NCI-H2107 treated with DMSO at 0.1 percent for 48 hours (cell line): Measurements from ENCODE around the gene SIVA1.
"Not testable (repeated sequence)": the region's sequence is repeated elsewhere in the genome, so short reads cannot be mapped to it uniquely, and the experiment has no call there.

Experiments used
- DNase-seq: peaks from one replicate; lab custom pipeline; 2025; ENCODE audit not compliant: unreplicated experiment; lab: John Stamatoyannopoulos, UW

Gene SIVA1

DNA sequence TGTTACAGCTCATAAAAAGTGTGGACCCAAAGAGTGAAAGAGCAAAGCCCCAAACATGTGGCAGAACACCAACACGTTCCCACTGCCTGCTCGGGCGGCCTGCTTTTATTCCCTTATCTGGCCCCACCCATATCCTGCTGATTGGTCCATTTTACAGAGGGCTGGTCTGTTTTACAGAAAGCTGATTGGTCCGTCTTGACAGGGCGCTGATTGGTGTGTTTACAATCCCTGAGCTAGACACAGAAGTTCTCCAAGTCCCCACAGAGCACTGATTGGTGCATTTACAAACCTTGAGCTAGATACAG, 2.2 kb upstream of the SIVA1 start:
- DNase-seq: not testable (repeated sequence)

DNA sequence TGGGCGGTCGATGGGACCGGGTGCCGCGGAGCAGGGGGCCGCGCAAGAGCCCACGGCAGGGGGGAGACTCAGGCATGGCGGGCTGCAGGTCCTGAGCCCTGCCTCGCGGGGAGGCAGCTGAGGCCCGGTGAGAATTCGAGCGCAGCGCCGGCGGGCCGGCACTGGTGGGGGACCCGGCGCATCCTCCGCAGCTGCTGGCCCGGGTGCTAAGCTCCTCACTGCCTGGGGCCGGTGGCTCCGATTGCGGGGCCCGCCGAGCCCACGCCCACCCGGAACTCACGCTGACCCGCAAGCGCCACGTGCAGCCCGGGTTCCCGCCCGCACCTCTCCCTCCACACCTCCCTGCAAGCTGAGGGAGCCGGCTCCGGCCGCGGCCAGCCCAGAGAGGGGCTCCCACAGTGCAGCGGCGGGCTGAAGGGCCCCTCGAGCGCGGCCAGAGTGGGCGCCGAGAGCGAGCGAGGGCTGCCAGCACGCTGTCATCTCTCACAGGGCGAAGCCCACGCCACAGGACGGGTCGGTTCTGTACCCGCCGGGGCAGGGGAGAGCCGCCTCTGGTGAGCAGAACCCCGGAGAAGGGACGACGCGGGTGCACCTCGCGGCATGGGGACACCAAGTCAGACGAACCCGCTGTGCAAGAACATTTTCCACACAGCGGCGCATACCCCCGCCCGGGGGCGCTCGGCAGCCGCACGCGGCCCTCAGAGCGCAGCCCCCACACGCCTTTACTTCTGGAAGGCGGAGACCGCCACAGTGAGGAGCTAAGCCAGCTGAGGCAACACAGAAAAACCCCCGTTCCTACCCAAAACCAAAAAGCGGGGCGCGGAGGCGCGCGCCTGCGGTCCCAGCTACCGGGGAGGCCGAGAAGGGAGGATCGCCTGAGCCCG, 1.2 kb upstream of the SIVA1 start:
- DNase-seq: no peak

DNA sequence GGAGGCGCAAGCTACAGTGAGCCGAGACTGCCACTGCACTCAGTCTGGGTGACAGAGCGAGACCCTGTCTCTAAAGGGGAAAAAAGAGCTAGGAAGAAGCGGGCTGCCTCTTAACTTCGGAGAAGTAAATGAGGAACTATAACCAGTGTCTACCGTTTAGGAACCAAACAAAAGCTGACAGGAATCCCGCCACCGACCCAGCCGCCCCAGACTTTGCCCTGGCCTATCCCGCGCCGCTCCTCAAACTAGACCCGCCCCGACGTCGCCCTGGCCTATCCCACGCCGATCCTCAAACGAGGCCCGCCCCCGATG, 568 bp upstream of the SIVA1 start:
- no peak for DNase-seq

DNA sequence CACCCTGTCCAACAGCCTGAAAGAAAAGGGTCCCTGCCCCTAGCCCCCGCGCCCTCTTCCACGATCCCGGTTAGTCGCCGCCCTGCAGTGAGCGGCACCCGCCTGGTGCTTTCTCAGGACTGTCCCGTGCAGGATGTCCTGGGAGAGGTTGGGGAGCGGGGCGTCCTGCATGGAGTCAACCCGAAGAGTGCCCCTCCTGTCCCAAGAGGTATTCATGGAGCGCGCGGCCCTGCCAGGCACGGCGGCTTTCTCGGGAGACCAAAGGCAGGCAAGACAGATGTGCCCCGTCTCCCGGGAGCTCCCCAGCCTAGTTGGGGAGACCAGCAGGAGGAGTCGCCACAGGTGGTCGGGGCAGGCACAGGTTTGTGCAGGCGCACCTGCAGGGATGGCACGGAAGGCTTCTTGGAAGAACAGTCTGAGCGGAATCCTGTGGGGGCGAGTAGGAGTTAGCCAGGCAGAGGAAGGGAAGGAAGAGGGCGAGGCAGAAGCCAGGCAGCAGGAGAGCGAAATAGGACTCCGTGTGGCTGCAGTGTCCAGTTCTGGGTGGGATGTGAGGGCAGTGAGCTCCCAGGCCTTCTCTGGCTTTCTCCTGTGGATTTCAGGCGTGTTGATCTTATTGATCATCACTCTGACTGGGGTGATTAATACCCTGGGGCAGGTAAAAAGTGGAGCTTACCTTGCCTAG, 723 bp downstream of the SIVA1 start:
- DNase-seq: no peak

DNA sequence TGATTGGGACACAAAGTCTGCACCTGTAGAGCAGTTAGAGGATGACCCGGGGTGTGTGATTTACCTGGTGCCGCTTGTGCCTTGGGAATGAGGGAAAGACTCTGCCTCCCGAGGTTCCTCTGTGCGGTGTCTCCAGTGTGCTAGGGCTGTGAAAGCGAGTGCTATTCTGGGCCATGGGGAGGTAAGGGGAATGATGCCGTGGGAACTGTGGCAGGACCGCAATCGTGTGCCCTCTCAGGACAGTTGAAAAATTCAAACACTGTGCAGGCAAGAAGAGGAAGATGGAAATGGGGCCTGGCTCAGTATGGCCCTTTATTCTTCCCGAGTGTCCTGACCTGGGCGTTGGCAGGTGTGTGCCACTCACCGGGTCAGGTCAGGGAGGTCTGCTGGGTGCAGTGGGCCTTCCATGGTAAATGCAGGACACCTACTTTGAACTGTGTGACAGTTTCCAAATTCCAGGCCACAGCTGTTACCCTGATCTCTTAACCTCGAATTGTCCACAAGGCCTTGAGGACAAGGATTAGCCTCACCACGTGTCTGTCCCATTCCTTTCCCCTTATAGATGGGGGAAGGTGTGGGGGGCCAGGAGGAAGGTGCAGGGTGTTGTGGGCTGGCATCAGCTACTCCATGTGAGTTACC, 1.4 kb downstream of the SIVA1 start:
- no peak for DNase-seq

DNA sequence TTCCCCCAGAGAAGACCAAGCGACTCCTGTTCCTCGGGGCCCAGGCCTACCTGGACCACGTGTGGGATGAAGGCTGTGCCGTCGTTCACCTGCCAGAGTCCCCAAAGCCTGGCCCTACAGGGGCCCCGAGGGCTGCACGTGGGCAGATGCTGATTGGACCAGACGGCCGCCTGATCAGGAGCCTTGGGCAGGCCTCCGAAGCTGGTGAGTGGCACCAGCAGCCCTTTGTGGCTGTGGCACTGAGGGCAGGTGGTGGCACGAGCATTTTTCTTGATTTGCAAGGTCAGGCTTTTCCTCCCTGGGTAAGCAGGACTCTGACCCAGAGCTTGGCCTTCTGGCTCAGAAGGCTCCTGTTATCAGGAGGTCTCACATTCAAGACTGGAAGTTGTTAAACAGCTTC, 2.7 kb downstream of the SIVA1 start:
- no peak for DNase-seq

DNA sequence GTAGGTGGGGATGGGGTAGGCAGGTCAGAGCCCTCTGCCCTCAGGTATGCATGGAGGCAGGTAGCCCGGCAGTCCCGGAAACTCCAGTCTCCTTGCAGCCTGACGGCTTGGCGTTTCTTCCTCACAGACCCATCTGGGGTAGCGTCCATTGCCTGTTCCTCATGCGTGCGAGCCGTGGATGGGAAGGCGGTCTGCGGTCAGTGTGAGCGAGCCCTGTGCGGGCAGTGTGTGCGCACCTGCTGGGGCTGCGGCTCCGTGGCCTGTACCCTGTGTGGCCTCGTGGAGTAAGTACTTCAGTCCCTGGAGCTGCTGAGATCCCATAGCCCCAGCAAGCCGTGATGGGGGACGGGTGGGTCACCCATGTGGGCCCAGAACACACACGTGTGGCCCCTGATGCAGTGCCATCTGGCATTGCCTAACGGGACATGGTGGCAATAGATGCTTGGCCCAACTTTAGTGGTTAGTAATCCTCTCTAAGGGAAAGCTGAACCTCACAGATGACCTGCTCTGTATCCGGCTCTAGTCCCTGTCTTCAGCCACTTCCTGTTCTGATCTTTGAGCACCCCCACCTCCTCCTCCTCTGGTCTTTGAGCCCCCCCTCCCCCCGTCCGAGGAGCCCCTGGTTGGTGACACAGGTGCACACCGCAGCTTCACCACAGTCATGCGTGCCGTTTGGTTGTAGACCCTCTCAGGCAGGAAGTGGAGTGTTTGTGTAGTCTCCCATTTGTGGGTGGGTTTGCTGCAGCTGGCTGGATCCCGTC, 3.7 kb downstream of the SIVA1 start:
- no peak for DNase-seq

DNA sequence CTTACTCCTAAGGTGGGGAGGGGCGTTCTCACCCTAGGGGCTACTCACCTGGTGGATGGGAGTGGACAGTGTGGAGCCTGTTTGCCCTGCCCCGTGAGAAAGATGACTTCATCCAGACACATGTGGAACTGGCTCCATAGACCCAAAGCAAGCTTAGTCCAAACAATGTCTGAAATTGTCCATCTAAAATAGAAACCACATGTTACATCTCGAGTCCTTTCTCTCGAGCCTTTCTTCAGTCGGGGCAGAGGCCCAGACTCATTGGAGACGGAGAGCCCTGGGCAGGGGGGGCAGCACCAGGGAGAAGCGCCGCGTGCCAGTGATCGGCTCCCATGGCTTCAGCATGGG, 4.3 kb downstream of the SIVA1 start:
- no peak for DNase-seq

DNA sequence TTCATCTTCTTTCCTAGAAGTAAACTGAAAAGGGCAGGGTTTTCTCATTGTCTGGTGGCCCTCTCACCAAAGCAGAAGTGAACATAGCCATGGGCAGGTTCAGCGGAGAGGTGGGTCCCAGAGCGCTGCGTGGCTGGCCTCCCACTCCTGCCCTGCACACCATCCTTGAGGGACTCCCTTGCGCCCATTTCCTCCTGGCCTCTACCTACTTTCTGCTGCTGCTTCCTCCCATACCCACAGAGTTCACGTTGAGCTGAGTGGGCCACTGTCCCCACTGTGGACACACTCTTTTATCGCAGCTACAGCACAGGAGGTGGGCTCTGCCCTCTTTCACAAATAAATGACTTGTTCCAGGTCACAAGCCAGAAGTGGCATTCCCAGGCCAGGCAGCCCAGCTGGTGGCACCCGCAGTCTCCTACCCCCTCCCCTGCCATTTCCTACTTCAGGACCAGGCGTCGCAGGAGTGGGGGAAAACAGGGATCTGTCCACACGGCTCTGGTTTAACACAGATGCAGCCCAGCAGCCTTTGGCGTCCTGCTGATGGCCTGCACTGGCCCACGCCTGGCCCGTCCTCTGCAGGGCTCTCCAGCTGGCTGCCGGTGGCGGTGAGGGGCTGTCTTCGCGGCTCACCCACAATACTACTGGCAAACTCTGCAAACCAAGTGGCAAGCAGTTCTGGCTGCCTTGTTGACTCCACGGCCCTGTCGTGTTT, 4.9 kb downstream of the SIVA1 start:
- DNase-seq: no peak

DNA sequence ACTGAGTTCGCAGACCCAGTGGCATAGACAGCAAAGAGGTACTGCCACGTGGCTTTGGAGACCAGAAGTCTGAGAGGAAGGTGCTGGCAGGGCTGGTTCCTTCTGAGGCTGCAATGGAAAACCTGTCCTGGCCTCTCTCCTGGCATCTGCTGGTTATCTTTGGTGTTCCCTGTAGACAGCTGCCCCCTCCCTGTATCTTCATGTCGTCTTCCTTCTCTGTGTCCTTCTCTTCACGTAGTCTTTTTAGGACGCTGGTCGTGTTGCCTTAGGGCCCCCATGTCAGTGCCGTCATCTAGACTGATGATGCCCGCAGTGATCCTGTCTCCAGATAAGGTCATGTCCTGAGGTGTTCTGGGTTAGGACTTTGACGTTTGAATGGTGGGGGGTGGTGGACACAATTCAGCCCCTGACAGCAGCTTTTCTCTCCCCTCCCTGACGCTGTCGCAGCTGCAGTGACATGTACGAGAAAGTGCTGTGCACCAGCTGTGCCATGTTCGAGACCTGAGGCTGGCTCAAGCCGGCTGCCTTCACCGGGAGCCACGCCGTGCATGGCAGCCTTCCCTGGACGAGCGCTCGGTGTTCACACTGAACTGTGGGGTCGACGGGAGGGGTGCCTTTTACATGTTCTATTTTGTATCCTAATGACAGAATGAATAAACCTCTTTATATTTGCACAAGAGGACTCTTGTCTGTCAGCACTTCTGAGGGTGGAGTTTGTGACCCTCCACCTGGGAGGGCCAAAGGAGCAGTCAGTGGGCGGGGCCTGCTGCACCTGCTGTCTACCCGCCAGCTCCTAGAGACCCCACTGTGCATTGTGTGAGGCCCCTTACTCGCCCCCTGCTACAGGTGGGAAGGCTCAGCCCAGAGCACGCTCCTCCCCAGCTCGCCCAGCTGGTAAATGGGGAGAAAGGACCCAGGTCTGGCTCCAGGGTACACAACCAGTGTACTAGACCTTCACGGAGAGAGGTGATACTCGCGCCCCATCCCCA, 6.3 kb downstream of the SIVA1 start:
- no peak for DNase-seq

DNA sequence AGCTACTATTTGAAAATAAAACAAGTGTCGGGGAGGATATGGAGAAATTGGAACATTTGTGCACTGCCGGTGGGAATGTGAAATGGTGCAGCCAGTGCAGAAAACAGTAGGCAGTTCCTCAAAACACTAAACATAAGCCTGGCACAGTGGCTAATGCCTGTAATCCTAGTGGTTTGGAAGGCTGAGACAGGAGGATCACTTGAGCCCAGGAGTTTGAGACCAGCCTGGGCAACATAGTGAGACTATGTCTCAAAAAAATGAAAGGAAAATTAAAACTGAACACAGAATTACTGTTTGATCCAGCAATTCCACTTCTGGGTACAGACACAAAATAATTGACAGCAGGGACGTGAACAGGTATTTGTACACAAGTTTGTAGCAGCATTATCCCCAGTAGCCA, 12.6 kb downstream of the SIVA1 start:
- no peak for DNase-seq

DNA sequence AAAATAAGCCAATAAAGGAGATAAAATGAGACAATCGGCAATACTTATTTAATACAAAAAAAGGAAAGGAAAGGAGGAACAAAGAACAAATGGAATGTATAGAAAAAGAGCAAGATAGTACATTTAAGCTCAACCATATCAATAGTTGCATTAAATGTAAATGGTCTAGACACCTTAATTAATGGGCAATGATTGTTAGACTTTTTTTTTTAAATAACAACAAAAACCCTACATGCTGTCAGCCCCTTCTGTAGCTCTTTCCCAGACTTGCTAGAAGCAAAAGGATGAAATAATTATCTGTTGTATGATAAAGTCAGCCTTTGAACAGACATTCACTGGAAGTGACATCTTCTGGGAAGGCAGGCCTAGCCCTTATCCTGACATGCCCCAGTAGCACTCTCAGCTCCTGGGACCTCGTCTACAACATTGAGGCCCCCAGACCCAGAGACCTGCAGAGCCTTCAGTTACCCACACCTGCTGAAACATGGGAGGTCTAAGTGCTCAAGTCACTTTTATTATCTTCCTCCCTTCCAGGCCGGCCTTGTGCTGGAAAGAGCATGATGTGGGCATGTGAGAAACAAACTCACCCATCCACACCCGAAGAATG, 13.4 kb downstream of the SIVA1 start:
- DNase-seq: no peak

DNA sequence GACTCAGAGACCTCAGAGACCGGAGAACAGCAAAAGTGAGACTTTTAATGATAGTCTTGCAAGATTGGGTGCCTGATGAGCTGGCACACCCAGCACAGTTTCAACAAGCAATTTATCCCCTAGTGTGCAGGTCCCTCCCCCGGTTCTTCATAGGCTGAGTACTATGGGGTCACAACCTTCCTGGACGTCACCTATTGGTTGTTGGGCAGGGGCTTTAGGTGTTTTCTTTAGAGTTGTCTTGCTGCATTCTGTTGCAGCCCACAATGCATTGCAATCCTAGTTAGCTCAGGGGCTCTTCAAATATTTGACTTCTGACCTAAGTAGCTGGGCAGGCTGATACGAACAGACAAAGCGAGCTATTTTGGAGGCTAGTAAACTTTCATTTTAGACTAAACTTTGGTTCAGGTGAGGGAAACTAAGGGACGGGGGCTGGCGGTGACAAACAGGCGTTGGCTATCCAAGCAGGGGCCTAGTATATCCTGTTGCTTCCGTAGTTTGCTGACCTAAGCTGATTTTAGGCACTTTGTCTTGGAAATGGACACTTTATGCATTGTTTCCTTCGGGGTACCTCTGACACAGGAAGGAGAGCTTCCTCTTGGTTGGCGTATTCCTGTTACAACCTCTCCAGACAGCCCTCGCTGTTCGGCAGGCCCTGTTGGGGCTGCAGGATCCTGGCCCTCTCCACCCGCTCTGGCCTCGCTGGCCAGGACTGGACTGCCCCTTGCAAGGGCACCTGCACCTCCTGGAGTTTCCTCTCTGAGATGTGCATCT, 14.1 kb downstream of the SIVA1 start:
- no peak for DNase-seq

DNA sequence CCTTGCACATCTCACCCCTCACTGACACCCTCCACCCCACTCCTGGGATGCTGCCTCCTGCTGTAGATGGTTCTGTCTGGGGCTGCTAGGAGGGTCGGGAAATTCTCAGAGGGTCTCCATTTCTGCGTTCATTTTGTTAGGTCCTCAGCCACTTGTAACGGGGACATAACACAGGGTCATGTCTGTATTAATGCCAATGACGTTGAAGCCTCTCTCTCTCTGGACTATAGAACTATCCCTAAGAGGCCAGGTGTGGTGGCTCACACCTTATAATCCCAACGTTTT, 14.6 kb downstream of the SIVA1 start:
- no peak for DNase-seq

DNA sequence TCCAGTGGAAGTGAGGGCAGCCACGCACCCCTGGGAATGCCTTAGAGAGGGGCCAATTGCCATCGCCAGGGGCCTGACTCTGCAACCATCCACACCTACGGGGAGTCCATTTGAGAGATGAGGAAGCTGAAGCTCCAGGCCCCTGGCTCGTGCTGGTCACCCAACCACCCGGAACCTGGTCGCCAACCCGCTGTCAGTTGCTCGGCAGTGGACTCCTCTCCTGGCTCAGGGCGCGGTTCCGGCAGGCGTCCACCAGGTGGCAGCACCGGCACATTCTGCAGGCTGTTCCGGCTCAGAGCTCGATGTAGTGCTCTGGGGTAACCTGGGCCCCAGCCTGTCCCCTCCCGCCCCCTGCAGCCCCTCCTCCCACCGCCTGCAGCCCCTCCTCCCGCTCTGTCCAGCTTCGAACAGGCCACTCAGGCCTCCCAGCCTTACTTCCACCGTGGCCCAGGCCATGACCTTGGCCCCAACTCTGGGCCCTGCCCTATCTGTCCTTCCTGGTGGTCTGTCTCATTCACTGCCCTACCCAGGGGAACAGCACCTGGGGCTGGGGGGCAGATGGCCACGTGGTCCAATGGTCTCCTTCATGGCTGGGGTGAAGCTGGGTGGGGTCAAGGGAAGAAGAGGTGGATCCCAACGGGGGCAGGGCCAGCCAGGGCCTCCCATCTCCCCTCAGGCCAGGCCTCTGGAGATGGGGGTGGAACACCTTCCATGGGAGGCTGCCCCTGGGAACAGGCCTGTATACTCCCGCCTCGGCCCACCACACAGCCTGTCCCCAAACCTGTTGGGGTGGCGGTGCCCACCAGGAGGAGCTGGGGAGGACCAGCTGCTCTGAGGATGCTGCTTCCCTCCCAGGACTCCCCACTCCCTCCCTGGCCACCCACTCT, 15.7 kb downstream of the SIVA1 start:
- peak; percentile 44 for DNase-seq

DNA sequence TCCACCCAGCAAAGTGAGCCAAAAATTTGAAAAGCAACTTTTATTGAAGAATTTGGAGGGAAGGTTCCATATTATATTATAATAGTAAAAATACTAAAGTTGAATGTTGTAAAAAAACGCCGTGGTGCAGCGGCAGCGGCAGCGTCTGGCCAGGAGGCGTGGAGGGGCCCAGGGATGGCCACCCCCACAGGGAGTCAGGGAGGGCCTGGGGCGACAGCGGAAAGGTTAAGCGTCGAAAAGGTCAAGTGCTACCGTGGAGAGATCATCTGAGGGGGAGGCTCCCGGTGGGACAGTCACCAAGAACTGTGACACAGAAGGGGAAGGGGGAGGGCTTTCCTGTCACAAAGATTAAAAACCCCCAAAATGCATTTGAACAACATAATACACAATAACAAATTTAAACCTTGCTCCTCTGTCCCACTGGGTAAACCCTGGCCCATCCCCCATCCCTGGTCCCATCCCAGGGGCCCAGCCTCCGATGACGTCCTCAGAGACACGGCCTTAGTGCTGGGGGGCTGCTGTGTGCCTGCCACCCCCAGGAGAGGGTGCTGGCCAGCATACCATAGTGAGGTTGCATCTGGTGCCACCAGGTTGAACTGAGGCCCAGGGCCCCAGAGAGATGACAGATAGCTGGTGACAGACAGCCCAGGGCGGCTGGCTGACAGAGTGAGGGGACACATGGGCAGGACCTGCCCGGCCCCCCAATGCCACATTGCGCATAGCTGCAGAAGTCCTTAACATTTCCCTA, 16.6 kb downstream of the SIVA1 start:
- no peak for DNase-seq

DNA sequence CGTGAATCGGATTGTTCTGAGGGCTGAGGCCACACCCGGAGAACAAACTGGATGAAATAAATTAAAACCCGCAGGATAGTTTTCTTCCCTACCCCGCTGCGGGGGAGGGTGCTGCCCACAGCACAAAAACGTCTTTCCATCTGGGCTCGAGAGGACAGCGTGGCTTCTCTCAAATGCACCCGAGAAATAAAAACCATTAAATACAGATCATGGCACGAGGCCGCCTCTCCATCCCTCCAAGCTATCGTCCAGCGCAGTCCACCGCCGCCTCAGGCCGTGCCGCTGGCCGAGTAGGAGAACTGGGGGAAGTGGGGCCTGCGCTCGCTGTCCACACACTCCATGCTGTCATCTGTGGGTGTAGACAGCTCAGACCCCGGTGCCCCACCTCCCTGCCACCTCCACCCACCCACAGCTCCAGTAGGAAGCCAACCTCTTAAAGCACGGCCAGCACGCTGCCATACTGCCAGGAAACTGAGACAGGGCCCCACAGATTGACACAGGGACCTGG, 17.2 kb downstream of the SIVA1 start:
- DNase-seq: no peak
